Kidney epithelial cell (primary cell): Measurements from ENCODE around the gene CACNA1F. TPM values are rescaled to one million over a fixed set of nuclear protein-coding genes. Genes with fewer than 3 reads are reported as not detected.
"Not testable (repeated sequence)": the region's sequence is repeated elsewhere in the genome, so short reads cannot be mapped to it uniquely, and the experiment has no call there.

ENCODE experiments used
- DNase-seq: peaks from one replicate; pipeline ENCODE4 v3.0.0-alpha.2; 2010; ENCODE audit warnings: low read depth
- H3K27me3 ChIP-seq: 2 replicates; pipeline ENCODE4 v1.6.0; 2011; ENCODE audit warnings: low read length; ENCODE audit not compliant: control insufficient read depth, insufficient read depth
- H3K36me3 ChIP-seq: 2 replicates; pipeline ENCODE4 v1.5.1; 2011; ENCODE audit warnings: low read length; ENCODE audit not compliant: control insufficient read depth, insufficient read depth
- H3K4me3 ChIP-seq: 2 replicates; pipeline ENCODE4 v1.5.1; 2011; ENCODE audit warnings: low read depth, mild to moderate bottlenecking, control low read depth, low read length
- CTCF ChIP-seq: IDR thresholded peaks from 2 replicates; pipeline ENCODE4 v1.5.1; 2011; ENCODE audit warnings: mild to moderate bottlenecking, moderate library complexity, low read length, control low read depth, inconsistent platforms; ENCODE audit not compliant: insufficient read depth, poor library complexity, severe bottlenecking
- total RNA-seq: library from RNA; depleted of rRNA; stranded (reverse); fragments of >200 nt; gene quantifications from 2 replicates; pipeline ENCODE4 v1.2.3, GENCODE V29; 2015

CACNA1F gene
- total RNA-seq, 1 donor from 2014 or later = not detected

GRCh38 chrX:49174723-49175122 lies 58.4 kb downstream of the CACNA1F start:
- TF ChIP-seq CTCF = no peak
- Histone ChIP-seq H3K27me3 (no peaks in the 10 kb centered on the region), H3K36me3 (peaks cover 1% of the 10 kb centered on the region), H3K4me3 (no peak overlapping the region)
- DNase-seq = no peak

DNA sequence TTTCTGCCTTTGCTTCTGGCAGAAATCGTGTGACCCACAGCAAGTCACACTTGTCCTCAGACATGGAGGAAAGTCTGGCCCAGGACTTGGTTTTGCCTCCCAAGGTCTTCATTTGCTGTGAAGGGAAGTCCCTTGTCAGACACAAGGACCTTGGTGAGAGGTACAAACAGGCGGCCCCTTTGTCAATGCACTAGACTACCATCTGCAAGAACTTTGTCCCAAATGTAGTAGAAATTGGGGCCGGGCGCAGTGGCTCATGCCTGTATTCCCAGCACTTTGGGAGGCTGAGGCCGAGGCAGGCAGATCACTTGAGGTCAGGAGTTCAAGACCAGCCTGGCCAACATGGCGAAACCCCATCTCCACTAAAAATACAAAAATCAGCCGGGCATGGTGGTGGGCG lies 59.6 kb downstream of the CACNA1F start:
- not testable (repeated sequence) for H3K36me3 ChIP-seq, H3K4me3 ChIP-seq, H3K27me3 ChIP-seq, DNase-seq

GRCh38 chrX:49172280-49172780 lies 60.8 kb downstream of the CACNA1F start:
- TF ChIP-seq CTCF = no peak
- Histone ChIP-seq H3K27me3 (no peaks in the 10 kb centered on the region), H3K4me3 (peak overlapping the region; percentile 73), H3K36me3 (no peaks in the 10 kb centered on the region)
- no peak for DNase-seq

GRCh38 chrX:49171752-49172279 lies 61.3 kb downstream of the CACNA1F start, which contains the start of gene PLP2:
Gene PLP2 (plus strand): TSS chrX:49171898. CDS start chrX:49172001, 103 bp downstream.
- peak within 1 kb of the TSS; percentile 73 for H3K4me3 ChIP-seq
- no peaks in the 10 kb centered on the region for H3K36me3 ChIP-seq
- DNase-seq = no peak
- TF ChIP-seq CTCF = no peak
- no peaks in the 10 kb centered on the region for H3K27me3 ChIP-seq

GRCh38 chrX:49167740-49168108 lies 65.4 kb downstream of the CACNA1F start:
- no peak for TF ChIP-seq CTCF
- Histone ChIP-seq H3K27me3 (no peaks in the 10 kb centered on the region), H3K36me3 (no peaks in the 10 kb centered on the region), H3K4me3 (peak overlapping the region; percentile 35)
- DNase-seq = no peak

DNA sequence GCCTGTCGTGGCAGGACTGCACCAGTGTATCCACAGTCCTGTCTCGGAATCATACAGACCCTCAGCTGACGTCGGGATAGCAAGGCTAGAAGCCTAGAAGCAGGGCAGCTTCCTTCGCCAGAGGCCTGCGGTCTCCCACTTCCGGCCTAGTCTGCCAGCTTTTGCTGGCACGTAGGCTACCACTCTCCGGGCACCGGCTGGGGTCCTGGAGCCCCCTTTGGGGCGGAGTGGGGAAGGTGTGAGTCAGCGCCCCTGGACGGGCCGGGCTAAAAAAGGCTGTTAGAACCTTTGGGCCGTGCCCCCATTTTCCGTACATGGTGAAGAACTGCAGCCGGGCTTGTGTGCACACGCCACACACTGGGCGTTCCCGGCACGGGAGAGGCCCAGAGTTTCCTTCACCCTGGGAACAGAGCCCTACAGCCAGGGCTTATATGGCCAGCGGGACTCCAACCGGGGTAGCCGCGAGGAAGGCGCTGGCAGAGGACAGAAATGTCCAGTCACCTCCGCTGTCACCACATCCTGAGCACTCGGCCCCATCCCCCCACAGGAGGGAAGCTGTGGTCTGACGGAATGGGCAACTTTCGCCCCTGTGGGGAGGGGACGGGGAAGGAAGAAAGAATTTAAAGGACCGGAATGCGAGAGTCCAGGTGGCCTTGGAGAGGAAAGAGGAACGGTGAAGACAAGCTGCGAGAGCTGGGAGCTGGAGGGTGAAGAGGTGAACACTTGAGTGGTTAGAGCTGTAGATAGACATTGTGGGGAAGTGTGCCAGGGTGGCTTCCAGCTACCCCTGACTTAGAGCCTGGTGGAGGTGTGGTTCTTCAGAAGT lies 66.0 kb downstream of the CACNA1F start:
- H3K27me3 ChIP-seq = no peaks in the 10 kb centered on the region

More for the DNA sequence above, 66.0 kb downstream of the CACNA1F start:
- H3K36me3 ChIP-seq = no peaks in the 10 kb centered on the region
- peak overlapping the region; percentile 35 for H3K4me3 ChIP-seq
- no peak for TF ChIP-seq CTCF
- DNase-seq = no peak
